ENCODE measurements around the gene PEMT. TPM values are rescaled to one million over a fixed set of nuclear protein-coding genes. Genes with fewer than 3 reads are reported as not detected.

Gene PEMT
- total RNA-seq, 1 experiment from 2014 or later = 35.4 TPM

Other genes starting within 250 kb of the PEMT start
- 13.9 and 16.4 TPM in 2 replicates for gene MED9, start 114.7 kb downstream of the PEMT start, total RNA-seq (2014; rRNA removed)
- gene RASD1, start 95.3 kb downstream of the PEMT start, total RNA-seq (2014; rRNA removed) = 0.19 TPM in 1 of 2 replicates, not detected in the other
- gene RAI1, start 89.8 kb upstream of the PEMT start, total RNA-seq (2014; rRNA removed) = 7.5 and 10.3 TPM in 2 replicates
- 34.4 and 53.0 TPM in 2 replicates for gene SREBF1, start 245.3 kb upstream of the PEMT start, total RNA-seq (2014; rRNA removed)